ENCODE results near the gene ERO1B.

The ERO1B gene

GRCh38 chr1:236304682-236305081 is 22.9 kb upstream of the ERO1B start:
- no peak for TF ChIP-seq SIN3A (IDR thresholded peaks at IDR 0.05; ENCODE audit: borderline replicate concordance, insufficient read depth, low read length)
- no peak for TF ChIP-seq TAF1 (IDR thresholded peaks at IDR 0.05; ENCODE audit: borderline replicate concordance, insufficient read depth, low read length)
- TF ChIP-seq FOXP2 (optimal IDR thresholded peaks at IDR 0.05; ENCODE audit: borderline replicate concordance, extremely low read depth, extremely low read length, insufficient read depth), result no peak
- no peak for TF ChIP-seq POLR2AphosphoS5 (IDR thresholded peaks at IDR 0.05; ENCODE audit: low read depth, low read length)
- no peak for TF ChIP-seq REST (IDR thresholded peaks at IDR 0.05; ENCODE audit: insufficient read depth in 1 of 2, low read depth in 2 of 2, low read length in 2 of 2)

DNA sequence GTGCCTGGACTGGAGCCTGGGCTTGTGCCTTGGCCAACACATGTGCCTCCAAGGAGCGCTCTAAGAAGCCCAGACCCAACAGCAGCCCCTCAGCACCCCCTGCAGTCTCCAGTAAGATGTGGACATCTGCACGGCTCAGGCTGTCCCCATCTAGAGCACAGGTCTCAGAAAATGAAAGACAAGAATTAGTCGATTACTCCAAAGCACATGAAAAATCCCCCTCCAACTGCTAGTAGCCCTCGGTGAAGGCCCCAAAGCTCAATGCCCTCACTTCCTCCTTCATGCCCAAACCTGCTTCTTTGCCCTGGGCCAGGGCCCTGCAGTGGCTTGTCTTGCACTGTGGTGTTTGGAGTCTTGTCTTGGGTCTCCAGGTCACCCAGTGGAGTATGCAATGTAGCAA is 21.9 kb upstream of the ERO1B start:
- TF ChIP-seq FOXP2 (optimal IDR thresholded peaks at IDR 0.05; ENCODE audit: borderline replicate concordance, extremely low read depth, extremely low read length, insufficient read depth), result no peak
- no peak for TF ChIP-seq POLR2AphosphoS5 (IDR thresholded peaks at IDR 0.05; ENCODE audit: low read depth, low read length)
- no peak for TF ChIP-seq TAF1 (IDR thresholded peaks at IDR 0.05; ENCODE audit: borderline replicate concordance, insufficient read depth, low read length)
- no peak for TF ChIP-seq SIN3A (IDR thresholded peaks at IDR 0.05; ENCODE audit: borderline replicate concordance, insufficient read depth, low read length)
- TF ChIP-seq REST (IDR thresholded peaks at IDR 0.05; ENCODE audit: insufficient read depth in 1 of 2, low read depth in 2 of 2, low read length in 2 of 2), result no peak

DNA sequence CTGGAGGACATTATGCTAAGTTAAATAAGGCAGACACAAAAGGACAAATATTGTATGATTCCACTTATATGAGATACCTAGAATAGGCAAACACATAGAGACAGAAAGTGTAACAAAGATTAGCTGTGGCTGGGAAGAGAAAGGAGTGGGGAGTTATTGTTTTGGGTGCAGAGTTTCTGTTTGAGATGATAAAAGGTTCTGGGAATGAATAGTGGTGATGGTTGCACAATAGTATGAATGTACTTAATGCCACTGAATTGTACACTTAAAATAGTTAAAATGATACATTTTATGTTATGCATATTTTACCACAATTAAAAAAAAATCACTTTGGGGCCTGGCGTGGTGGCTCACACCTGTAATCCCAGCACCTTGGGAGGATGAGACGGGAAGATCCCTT is 21.2 kb upstream of the ERO1B start:
- TF ChIP-seq SIN3A (IDR thresholded peaks at IDR 0.05; ENCODE audit: borderline replicate concordance, insufficient read depth, low read length) (no peak), REST (IDR thresholded peaks at IDR 0.05; ENCODE audit: insufficient read depth in 1 of 2, low read depth in 2 of 2, low read length in 2 of 2) (no peak), POLR2AphosphoS5 (IDR thresholded peaks at IDR 0.05; ENCODE audit: low read depth, low read length) (no peak), FOXP2 (optimal IDR thresholded peaks at IDR 0.05; ENCODE audit: borderline replicate concordance, extremely low read depth, extremely low read length, insufficient read depth) (no peak), TAF1 (IDR thresholded peaks at IDR 0.05; ENCODE audit: borderline replicate concordance, insufficient read depth, low read length) (no peak)

DNA sequence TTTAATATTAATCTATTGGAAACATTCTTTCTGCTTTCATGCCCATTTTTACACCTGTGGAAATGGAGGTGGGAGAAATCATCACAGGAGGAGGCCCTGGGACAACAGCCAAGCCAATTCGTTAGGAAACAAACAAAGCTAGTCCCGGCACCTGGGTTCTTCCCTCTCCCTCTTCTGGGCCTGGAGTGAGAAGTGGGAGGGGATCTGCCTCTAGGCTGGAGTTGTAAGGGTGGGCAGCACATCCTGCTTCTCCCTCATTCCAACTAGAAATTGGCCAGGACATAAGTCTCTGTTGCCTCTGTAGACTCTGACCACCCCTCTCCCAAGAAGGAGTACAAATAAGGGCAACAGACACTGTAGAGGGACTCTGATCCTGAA is 20.2 kb upstream of the ERO1B start:
- TF ChIP-seq TAF1 (IDR thresholded peaks at IDR 0.05; ENCODE audit: borderline replicate concordance, insufficient read depth, low read length) (no peak), POLR2AphosphoS5 (IDR thresholded peaks at IDR 0.05; ENCODE audit: low read depth, low read length) (no peak), REST (IDR thresholded peaks at IDR 0.05; ENCODE audit: insufficient read depth in 1 of 2, low read depth in 2 of 2, low read length in 2 of 2) (no peak), SIN3A (IDR thresholded peaks at IDR 0.05; ENCODE audit: borderline replicate concordance, insufficient read depth, low read length) (no peak), FOXP2 (optimal IDR thresholded peaks at IDR 0.05; ENCODE audit: borderline replicate concordance, extremely low read depth, extremely low read length, insufficient read depth) (no peak)

Data from PFSK-1 (cell line).